WTC11 (cell line): ENCODE data around the gene ETV6. TPM values are rescaled to one million over a fixed set of nuclear protein-coding genes. Genes with fewer than 3 reads are reported as not detected.

Experiments used
- ATAC-seq: fragments of 200-7000 bp; cut with Tn5 transposase; 2 replicates; pipeline ENCODE4 v1.10.0; 2021; ENCODE audit warnings: mild to moderate bottlenecking, moderate library complexity
- CTCF ChIA-PET: fragments of 300-600 bp; sonication (Branson Sonifier 250); formaldehyde crosslinking; loops from one replicate; lab custom pipeline; 2021; ENCODE audit warnings: antibody characterized with exemption; lab: Charles Lee
- POLR2A ChIA-PET: fragments of 350-600 bp; sonication (Branson Sonifier 250); formaldehyde crosslinking; loops from one replicate; lab custom pipeline; 2021; ENCODE audit warnings: antibody characterized with exemption; lab: Charles Lee
- DNase-seq: peaks from one replicate; pipeline ENCODE4 v3.0.0; 2021; ENCODE audit warnings: low spot score
- H3K27ac Mint-ChIP-seq: 2 replicates; pipeline ENCODE4 v1.8.0; 2021; ENCODE audit warnings: mixed read lengths
- H3K27me3 Mint-ChIP-seq: 2 replicates; pipeline ENCODE4 v1.8.0; 2021; ENCODE audit warnings: low read depth, mild to moderate bottlenecking, moderate library complexity, mixed read lengths
- H3K36me3 Mint-ChIP-seq: 2 replicates; pipeline ENCODE4 v1.8.0; 2021; ENCODE audit warnings: mixed read lengths
- H3K4me1 Mint-ChIP-seq: 2 replicates; pipeline ENCODE4 v1.8.0; 2022; ENCODE audit warnings: mixed read lengths
- H3K4me3 Mint-ChIP-seq: 2 replicates; pipeline ENCODE4 v1.8.0; 2021; ENCODE audit warnings: mild to moderate bottlenecking, moderate library complexity, mixed read lengths
- H3K9me3 Mint-ChIP-seq: 2 replicates; pipeline ENCODE4 v1.8.0; 2021; ENCODE audit warnings: mixed read lengths
- ATF2 ChIP-seq: sonication (generic); formaldehyde crosslinking; IDR thresholded peaks from 2 replicates; pipeline ENCODE4 v1.8.1; 2022; ENCODE audit warnings: low read depth, missing genetic modification reagents, borderline replicate concordance
- CBFB ChIP-seq: sonication (generic); formaldehyde crosslinking; IDR thresholded peaks from 2 replicates; pipeline ENCODE4 v1.8.1; 2022; ENCODE audit warnings: mild to moderate bottlenecking, low read depth, missing genetic modification reagents
- CDX4 ChIP-seq: fragments of 250-450 bp; sonication (Bioruptor Pico); IDR thresholded peaks from 2 replicates; pipeline ENCODE4 v1.9.0; 2021; ENCODE audit warnings: moderate library complexity, mild to moderate bottlenecking, inconsistent platforms, borderline replicate concordance
- ELF4 ChIP-seq: sonication (generic); formaldehyde crosslinking; IDR thresholded peaks from 2 replicates; pipeline ENCODE4 v1.8.1; 2022; ENCODE audit warnings: low read depth, mild to moderate bottlenecking, moderate library complexity, missing genetic modification reagents
- FOXP1 ChIP-seq: sonication (generic); formaldehyde crosslinking; IDR thresholded peaks from 2 replicates; pipeline ENCODE4 v1.8.0; 2022; ENCODE audit warnings: missing genetic modification reagents, mild to moderate bottlenecking, moderate library complexity, borderline replicate concordance
- KAT7 ChIP-seq: sonication (generic); formaldehyde crosslinking; IDR thresholded peaks from 2 replicates; pipeline ENCODE4 v1.8.1; 2023; ENCODE audit warnings: missing genetic modification reagents, mild to moderate bottlenecking, borderline replicate concordance
- NR1H2 ChIP-seq: sonication (generic); formaldehyde crosslinking; IDR thresholded peaks from 2 replicates; pipeline ENCODE4 v1.9.0; 2021; ENCODE audit warnings: mild to moderate bottlenecking, moderate library complexity, missing genetic modification reagents
- PREB ChIP-seq: sonication (generic); formaldehyde crosslinking; IDR thresholded peaks from 2 replicates; pipeline ENCODE4 v1.8.1; 2022; ENCODE audit warnings: mild to moderate bottlenecking, missing genetic modification reagents, moderate library complexity, borderline replicate concordance
- SOX15 ChIP-seq: fragments of 250-450 bp; sonication (Bioruptor Pico); IDR thresholded peaks from 2 replicates; pipeline ENCODE4 v1.9.0; 2021; ENCODE audit warnings: mild to moderate bottlenecking
- STAT6 ChIP-seq: sonication (generic); formaldehyde crosslinking; conservative IDR thresholded peaks from 2 replicates; pipeline ENCODE4 v1.8.1; 2023; ENCODE audit warnings: mild to moderate bottlenecking, low read depth, missing genetic modification reagents, moderate library complexity
- USF1 ChIP-seq: sonication (generic); formaldehyde crosslinking; IDR thresholded peaks from 2 replicates; pipeline ENCODE4 v1.8.0; 2022; ENCODE audit warnings: mild to moderate bottlenecking, missing genetic modification reagents
- ZNF512 ChIP-seq: sonication (generic); formaldehyde crosslinking; IDR thresholded peaks from 2 replicates; pipeline ENCODE4 v1.8.1; 2022; ENCODE audit warnings: missing genetic modification reagents, borderline replicate concordance
- total RNA-seq: library from RNA; stranded (reverse); gene quantifications from 3 replicates; pipeline ENCODE4 v1.2.3, GENCODE V29; 2021

The ETV6 gene
- total RNA-seq, 1 experiment from 2014 or later, result 23.5 TPM

GRCh38 chr12:11716794-11717518 is 67.5 kb downstream of the ETV6 start (continued):
- TF ChIP-seq SOX15 (CRISPR knock-in tag) (no peak), CDX4 (CRISPR knock-in tag) (no peak), ATF2 (no peak), ZNF512 (CRISPR knock-in tag) (no peak), FOXP1 (CRISPR knock-in tag) (no peak), USF1 (no peak), PREB (CRISPR knock-in tag) (no peak), CBFB (CRISPR knock-in tag) (no peak), ELF4 (CRISPR knock-in tag) (no peak)

- ATAC-seq, result no peak
Measured at GRCh38 chr12:11717519-11717961, 68.1 kb downstream of the ETV6 start.

More at GRCh38 chr12:11717519-11717961, 68.1 kb downstream of the ETV6 start:
- Mint-ChIP-seq H3K36me3 (no peaks in the 10 kb centered on the region), H3K4me1 (peaks cover 31% of the 10 kb centered on the region), H3K27ac (peak overlapping the region; percentile 51), H3K27me3 (no peaks in the 10 kb centered on the region), H3K9me3 (no peaks in the 10 kb centered on the region), H3K4me3 (no peak overlapping the region)
- POLR2A ChIA-PET, result no interaction called here
- no peak for DNase-seq
- CTCF ChIA-PET, result interaction anchor here (2.0 kb wide), 1 partner anchor 17 kb away, joined by 8 read pairs; no protein-coding TSS in a partner anchor
- TF ChIP-seq KAT7 (no peak), STAT6 (CRISPR knock-in tag) (no peak), NR1H2 (no peak)
